Breast epithelium (tissue), 3 donors: ENCODE results near the gene TAF13.

Source experiments
- CTCF ChIP-seq, 3 donors: fragments of 450-650 bp; IDR thresholded peaks; one replicate each; pipeline ENCODE4 v1.5.1; 2016 to 2017; ENCODE audit warnings: antibody characterized with exemption in 3 of 3, mild to moderate bottlenecking in 3 of 3, moderate library complexity in 3 of 3
- POLR2A ChIP-seq: fragments of 450-650 bp; IDR thresholded peaks from one replicate; pipeline ENCODE4 v1.6.1; 2016; ENCODE audit warnings: antibody characterized with exemption, mild to moderate bottlenecking, moderate library complexity
- POLR2AphosphoS5 ChIP-seq, 3 donors: sonication (generic); formaldehyde crosslinking; IDR thresholded peaks; one replicate each; pipeline ENCODE4 v1.6.1; 2017; ENCODE audit warnings: antibody characterized with exemption in 3 of 3

DNA sequence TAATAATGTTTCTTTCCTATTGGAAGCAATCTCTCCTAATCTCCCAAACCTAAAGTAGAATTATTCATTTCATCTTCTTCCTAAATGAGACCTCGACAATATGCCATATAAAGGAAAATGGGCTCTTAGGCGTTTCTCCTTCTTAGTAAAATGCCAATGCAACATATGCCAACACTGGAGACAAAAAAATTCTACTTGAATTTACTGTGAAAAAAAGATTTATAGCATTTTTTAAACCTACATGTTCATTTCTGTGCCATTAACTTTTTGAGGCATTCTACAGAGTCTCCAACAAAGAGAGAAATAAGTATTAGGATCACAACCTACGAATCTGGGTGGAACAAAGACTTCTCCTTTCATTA is 35.2 kb downstream of the TAF13 start:
- TF ChIP-seq CTCF (IDR thresholded peaks at IDR 0.05) (no peak), POLR2A (no peak), POLR2AphosphoS5 (IDR thresholded peaks at IDR 0.05) (no peak)
